ENCODE results near the gene PEX6.
"Not testable (repeated sequence)": the region's sequence is repeated elsewhere in the genome, so short reads cannot be mapped to it uniquely, and the experiment has no call there.

Gene PEX6

DNA sequence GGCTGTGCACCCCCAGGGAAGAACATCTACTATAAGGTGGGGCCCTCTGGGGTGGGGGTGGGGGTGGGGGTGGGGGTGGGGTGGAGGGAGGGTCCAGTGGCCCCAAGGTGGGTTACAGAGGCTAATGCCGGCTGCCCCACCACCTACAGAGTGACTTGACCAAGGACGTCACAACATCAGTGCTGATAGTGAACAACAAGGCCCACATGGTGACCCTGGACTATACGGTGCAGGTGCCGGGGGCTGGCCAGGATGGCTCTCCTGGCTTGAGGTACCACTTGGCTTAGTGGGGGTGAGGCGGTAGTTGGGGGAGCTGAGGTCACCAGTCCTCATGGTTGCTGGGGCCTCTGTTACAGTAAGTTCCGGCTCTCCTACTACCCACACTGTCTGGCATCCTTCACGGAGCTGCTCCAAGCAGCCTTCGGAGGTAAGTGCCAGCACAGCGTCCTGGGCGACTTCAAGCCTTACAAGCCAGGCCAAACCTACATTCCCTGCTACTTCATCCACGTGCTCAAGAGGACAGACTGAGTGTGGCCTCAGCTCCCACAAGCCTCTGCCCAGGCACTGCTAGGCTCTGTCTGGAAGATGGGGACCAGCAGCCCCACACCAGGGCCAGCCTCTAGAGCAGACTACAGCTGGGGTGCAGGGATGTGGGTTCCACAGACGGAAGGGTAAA, 15.7 kb downstream of the PEX6 start:
- Histone ChIP-seq H3K27ac (ENCODE audit: low read length) (no peak overlapping the region), H3K4me1 (ENCODE audit: control insufficient read depth in 1 of 2, insufficient read depth in 2 of 2, low read length in 2 of 2) (peaks cover 4 to 15% of the 10 kb centered on the region in 2 donors), H3K36me3 (ENCODE audit: control insufficient read depth in 1 of 2, insufficient read depth in 2 of 2, low read length in 2 of 2) (peaks cover 13 to 49% of the 10 kb centered on the region in 2 donors), H3K27me3 (ENCODE audit: low read depth, low read length) (no peaks in the 10 kb centered on the region), H3K4me3 (ENCODE audit: low read depth in 1 of 2, low read length in 2 of 2) (no peak overlapping the region), H3K9me3 (ENCODE audit: control insufficient read depth in 1 of 2, low read length in 2 of 2) (no peaks in the 10 kb centered on the region)

DNA sequence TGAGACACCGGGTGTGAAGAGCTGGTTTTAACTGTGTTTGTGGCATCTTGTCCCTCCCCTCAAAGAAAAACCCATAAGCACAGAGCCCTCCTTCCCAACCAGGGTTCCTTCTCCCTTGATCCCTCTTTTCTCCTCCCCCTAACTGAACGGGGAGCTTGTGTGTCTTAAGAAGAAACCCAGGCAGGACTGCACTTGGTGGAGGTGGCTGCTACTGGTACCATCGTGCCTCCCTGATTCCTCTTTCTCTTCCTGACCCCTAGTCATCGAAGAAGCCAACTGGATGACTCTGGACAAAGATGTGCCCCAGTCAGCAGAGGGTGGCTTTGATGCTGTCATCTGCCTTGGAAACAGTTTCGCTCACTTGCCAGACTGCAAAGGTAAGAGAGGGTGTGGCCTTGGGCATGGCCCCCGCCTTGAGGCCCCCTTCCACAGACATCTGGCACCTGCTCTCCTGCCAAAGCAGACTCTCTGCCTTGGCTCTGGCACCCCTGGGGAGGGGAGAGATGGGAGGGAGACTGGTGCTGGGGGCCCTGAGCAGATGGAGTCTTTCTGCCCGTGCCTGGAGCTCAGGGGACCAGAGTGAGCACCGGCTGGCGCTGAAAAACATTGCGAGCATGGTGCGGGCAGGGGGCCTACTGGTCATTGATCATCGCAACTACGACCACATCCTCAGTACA, 16.3 kb downstream of the PEX6 start:
- Histone ChIP-seq H3K27me3 (ENCODE audit: low read depth, low read length) (no peaks in the 10 kb centered on the region), H3K27ac (ENCODE audit: low read length) (no peak overlapping the region), H3K4me3 (ENCODE audit: low read depth in 1 of 2, low read length in 2 of 2) (no peak overlapping the region), H3K9me3 (ENCODE audit: control insufficient read depth in 1 of 2, low read length in 2 of 2) (no peaks in the 10 kb centered on the region), H3K4me1 (ENCODE audit: control insufficient read depth in 1 of 2, insufficient read depth in 2 of 2, low read length in 2 of 2) (peaks cover 4 to 15% of the 10 kb centered on the region in 2 donors), H3K36me3 (ENCODE audit: control insufficient read depth in 1 of 2, insufficient read depth in 2 of 2, low read length in 2 of 2) (peaks cover 13 to 44% of the 10 kb centered on the region in 2 donors)

DNA sequence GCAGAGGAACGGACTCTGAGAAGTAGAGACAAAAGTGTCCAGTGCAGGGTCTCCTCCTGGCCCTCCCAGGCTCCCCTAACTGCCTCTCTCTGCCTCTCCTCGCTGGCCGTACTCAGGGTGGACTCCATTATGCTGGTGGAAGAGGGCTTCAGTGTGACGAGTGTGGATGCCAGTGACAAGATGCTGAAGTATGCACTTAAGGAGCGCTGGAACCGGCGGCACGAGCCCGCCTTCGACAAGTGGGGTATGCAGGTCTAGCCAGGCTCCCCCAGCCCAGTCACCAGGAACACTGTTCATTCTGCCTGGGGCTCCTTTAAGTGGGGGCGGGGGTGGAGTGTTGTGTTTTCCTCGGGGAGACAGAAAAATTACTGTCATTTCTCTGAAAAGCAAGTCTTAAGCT, 16.9 kb downstream of the PEX6 start:
- Histone ChIP-seq H3K27ac (ENCODE audit: low read length) (no peak overlapping the region), H3K4me1 (ENCODE audit: control insufficient read depth in 1 of 2, insufficient read depth in 2 of 2, low read length in 2 of 2) (peaks cover 4 to 15% of the 10 kb centered on the region in 2 donors), H3K9me3 (ENCODE audit: control insufficient read depth in 1 of 2, low read length in 2 of 2) (no peaks in the 10 kb centered on the region), H3K4me3 (ENCODE audit: low read depth in 1 of 2, low read length in 2 of 2) (no peak overlapping the region), H3K36me3 (ENCODE audit: control insufficient read depth in 1 of 2, insufficient read depth in 2 of 2, low read length in 2 of 2) (peaks cover 7 to 39% of the 10 kb centered on the region in 2 donors), H3K27me3 (ENCODE audit: low read depth, low read length) (no peaks in the 10 kb centered on the region)

DNA sequence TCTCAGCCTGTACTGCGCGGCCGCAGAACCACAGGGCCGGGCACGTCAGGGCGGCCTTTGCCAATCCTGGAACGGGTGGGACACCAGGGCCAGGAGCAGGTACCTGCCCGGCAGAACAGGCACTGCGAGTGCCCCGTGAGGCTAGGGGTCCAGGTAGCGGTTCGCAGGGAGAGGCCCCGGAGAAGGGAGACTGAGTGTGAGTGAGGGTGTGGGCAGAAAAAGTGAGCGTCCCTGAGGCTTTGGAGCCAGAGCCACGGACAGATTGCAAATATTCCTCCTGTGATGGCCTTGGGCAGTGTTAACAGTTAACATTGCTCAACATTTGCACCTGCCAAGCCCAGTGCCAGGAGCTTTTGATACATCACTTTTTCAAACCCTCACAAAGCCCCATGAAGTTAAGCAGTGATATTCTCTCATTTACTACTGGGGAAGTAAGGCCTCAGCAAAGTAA, 17.9 kb downstream of the PEX6 start:
- H3K27ac ChIP-seq (ENCODE audit: low read length), result no peak overlapping the region
- H3K9me3 ChIP-seq (ENCODE audit: control insufficient read depth in 1 of 2, low read length in 2 of 2), result no peaks in the 10 kb centered on the region
- no peaks in the 10 kb centered on the region for H3K27me3 ChIP-seq (ENCODE audit: low read depth, low read length)
- peak overlapping the region; percentile 57 to 74 for H3K4me3 ChIP-seq (ENCODE audit: low read depth in 1 of 2, low read length in 2 of 2)
- H3K36me3 ChIP-seq (ENCODE audit: control insufficient read depth in 1 of 2, insufficient read depth in 2 of 2, low read length in 2 of 2), result peaks cover 7 to 30% of the 10 kb centered on the region in 2 donors
- H3K4me1 ChIP-seq (ENCODE audit: control insufficient read depth in 1 of 2, insufficient read depth in 2 of 2, low read length in 2 of 2), result peaks cover 4 to 15% of the 10 kb centered on the region in 2 donors

DNA sequence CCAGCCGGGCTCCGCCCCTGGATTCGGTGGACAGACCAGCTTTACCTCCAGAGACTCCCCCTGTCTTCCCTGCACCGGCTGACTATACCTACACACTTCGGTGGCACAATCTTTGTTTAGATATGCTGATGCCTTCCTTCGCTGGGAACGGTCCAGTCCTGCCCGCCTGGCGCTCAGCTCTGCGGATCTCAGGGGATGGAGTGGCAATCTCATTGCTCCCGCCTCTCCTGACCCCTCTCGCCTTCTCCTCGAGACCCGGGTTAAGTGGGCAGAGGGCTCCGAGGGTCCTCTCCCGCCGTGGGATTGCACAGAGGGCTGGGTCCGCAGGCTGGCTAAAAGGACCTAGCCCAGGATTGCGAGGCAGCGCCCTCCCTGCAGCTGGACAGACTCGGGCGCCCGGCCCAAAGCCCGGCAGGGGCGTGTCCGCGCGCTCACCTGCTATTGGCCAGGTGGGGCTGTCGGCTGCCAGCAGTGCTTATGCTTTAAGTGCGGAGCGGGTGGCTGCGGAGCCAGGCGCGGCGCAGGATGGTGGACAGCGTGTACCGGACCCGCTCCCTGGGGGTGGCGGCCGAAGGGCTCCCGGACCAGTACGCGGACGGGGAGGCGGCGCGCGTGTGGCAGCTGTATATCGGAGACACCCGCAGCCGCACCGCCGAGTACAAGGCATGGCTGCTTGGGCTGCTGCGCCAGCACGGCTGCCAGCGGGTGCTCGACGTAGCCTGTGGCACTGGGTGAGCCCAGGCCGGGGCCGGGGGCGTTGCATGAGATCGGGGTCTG, 18.6 kb downstream of the PEX6 start, which contains the start of gene GNMT:
TSS of gene GNMT (plus strand) at position 512 of the 777 bp plus-strand sequence. CDS start at position 526, 14 bp downstream.
- no peaks in the 10 kb centered on the region for H3K9me3 ChIP-seq (ENCODE audit: control insufficient read depth in 1 of 2, low read length in 2 of 2)
- peak within 1 kb of the TSS; percentile 57 to 74 for H3K4me3 ChIP-seq (ENCODE audit: low read depth in 1 of 2, low read length in 2 of 2)
- H3K27ac ChIP-seq (ENCODE audit: low read length), result no peak within 1 kb of the TSS
- H3K4me1 ChIP-seq (ENCODE audit: control insufficient read depth in 1 of 2, insufficient read depth in 2 of 2, low read length in 2 of 2), result peaks cover 4 to 15% of the 10 kb centered on the region in 2 donors
- H3K27me3 ChIP-seq (ENCODE audit: low read depth, low read length), result no peaks in the 10 kb centered on the region
- H3K36me3 ChIP-seq (ENCODE audit: control insufficient read depth in 1 of 2, insufficient read depth in 2 of 2, low read length in 2 of 2), result peaks cover 7 to 24% of the 10 kb centered on the region in 2 donors

DNA sequence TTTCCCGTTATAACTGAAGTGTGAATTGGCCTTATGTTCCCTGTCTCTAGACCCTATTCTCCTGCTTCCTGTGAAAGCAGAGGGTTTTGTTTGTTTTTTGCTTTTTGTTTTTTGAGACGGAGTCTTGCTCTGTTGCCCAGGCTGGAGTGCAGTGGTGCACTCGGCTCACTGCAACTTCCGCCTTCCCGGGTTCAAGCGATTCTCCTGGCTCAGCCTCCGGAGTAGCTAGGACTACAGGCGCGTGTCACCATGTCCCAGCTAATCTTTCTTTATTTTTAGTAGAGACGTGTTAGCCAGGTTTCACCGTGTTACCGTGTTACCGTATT, 19.1 kb downstream of the PEX6 start:
- no peaks in the 10 kb centered on the region for H3K27me3 ChIP-seq (ENCODE audit: low read depth, low read length)
- peak overlapping the region; percentile 57 to 74 for H3K4me3 ChIP-seq (ENCODE audit: low read depth in 1 of 2, low read length in 2 of 2)
- no peak overlapping the region for H3K27ac ChIP-seq (ENCODE audit: low read length)
- H3K9me3 ChIP-seq (ENCODE audit: control insufficient read depth in 1 of 2, low read length in 2 of 2), result no peaks in the 10 kb centered on the region
- peaks cover 4 to 15% of the 10 kb centered on the region in 2 donors for H3K4me1 ChIP-seq (ENCODE audit: control insufficient read depth in 1 of 2, insufficient read depth in 2 of 2, low read length in 2 of 2)
- H3K36me3 ChIP-seq (ENCODE audit: control insufficient read depth in 1 of 2, insufficient read depth in 2 of 2, low read length in 2 of 2), result peaks cover 5 to 19% of the 10 kb centered on the region in 2 donors

DNA sequence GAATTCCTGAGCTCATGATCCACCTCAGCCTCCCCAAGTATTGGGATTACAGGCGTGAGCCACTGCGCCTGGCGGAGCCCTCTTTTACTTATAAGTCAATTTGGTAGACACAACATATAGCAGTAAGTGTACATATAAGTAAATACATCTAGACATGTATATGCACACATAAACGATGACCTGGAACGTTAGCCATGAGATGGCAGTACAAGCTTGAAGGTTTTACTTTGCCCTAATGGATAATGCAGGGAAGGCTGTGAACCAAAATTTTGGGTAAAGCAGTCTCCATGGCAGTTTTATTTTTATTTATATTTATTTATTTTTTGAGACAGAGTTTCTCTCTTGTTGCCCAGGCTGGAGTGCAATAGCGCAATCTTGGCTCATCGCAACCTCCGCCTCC, 20.9 kb downstream of the PEX6 start:
- peaks cover 0 to 9% of the 10 kb centered on the region in 2 donors for H3K36me3 ChIP-seq (ENCODE audit: control insufficient read depth in 1 of 2, insufficient read depth in 2 of 2, low read length in 2 of 2)
- no peak overlapping the region for H3K27ac ChIP-seq (ENCODE audit: low read length)
- no peaks in the 10 kb centered on the region for H3K9me3 ChIP-seq (ENCODE audit: control insufficient read depth in 1 of 2, low read length in 2 of 2)
- peaks cover 4 to 15% of the 10 kb centered on the region in 2 donors for H3K4me1 ChIP-seq (ENCODE audit: control insufficient read depth in 1 of 2, insufficient read depth in 2 of 2, low read length in 2 of 2)
- no peak overlapping the region for H3K4me3 ChIP-seq (ENCODE audit: low read depth in 1 of 2, low read length in 2 of 2)
- no peaks in the 10 kb centered on the region for H3K27me3 ChIP-seq (ENCODE audit: low read depth, low read length)

DNA sequence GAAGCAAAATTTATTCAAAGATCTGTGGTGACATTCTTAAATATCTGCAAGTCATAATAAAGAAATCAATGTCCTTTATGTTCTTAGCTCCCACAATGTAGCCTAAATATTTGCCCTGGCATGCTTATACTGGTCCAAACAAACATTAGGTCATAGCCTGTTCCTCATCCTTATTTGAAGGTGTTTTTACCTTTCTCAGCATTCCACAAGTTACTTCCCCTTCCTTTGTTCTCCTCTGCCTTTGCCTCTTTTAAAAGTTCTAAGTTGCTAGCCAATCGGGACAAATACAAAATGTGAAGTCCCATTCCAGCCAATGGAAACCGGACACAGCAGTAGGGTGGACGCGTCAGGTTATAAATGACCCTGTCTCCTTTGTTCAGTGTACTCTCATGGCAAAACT, 24.6 kb downstream of the PEX6 start:
- not testable (repeated sequence) for H3K36me3 ChIP-seq (ENCODE audit: control insufficient read depth in 1 of 2, insufficient read depth in 2 of 2, low read length in 2 of 2); H3K4me1 ChIP-seq (ENCODE audit: control insufficient read depth in 1 of 2, insufficient read depth in 2 of 2, low read length in 2 of 2); H3K4me3 ChIP-seq (ENCODE audit: low read depth in 1 of 2, low read length in 2 of 2)

DNA sequence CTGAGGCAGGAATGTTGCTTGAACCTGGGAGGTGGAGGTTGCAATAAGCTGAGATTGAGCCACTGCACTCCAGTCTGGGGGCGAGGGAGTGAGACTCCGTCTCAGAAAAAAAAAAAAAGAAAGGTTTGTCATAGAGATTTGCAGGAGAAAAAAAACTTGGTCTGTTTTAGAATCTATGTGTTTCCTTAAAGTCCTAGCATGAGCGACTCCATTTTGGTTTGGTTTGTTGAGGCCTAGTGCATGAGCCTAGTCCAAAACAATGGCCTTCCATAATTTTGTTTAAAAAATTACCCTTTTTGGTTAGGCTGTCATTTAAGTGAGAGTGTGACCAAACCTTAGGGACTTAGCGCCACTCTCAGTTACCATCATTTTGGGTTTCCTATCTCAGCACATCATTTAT, 26.6 kb downstream of the PEX6 start:
- Histone ChIP-seq H3K4me1 (ENCODE audit: control insufficient read depth in 1 of 2, insufficient read depth in 2 of 2, low read length in 2 of 2) (peaks cover 0 to 7% of the 10 kb centered on the region in 2 donors), H3K9me3 (ENCODE audit: control insufficient read depth in 1 of 2, low read length in 2 of 2) (no peaks in the 10 kb centered on the region), H3K36me3 (ENCODE audit: control insufficient read depth in 1 of 2, insufficient read depth in 2 of 2, low read length in 2 of 2) (no peaks in the 10 kb centered on the region), H3K27me3 (ENCODE audit: low read depth, low read length) (no peaks in the 10 kb centered on the region), H3K27ac (ENCODE audit: low read length) (no peak overlapping the region), H3K4me3 (ENCODE audit: low read depth in 1 of 2, low read length in 2 of 2) (no peak overlapping the region)

More for the DNA sequence above, 24.6 kb downstream of the PEX6 start:
- H3K27me3 ChIP-seq (ENCODE audit: low read depth, low read length); H3K27ac ChIP-seq (ENCODE audit: low read length); H3K9me3 ChIP-seq (ENCODE audit: control insufficient read depth in 1 of 2, low read length in 2 of 2): not testable (repeated sequence)

DNA sequence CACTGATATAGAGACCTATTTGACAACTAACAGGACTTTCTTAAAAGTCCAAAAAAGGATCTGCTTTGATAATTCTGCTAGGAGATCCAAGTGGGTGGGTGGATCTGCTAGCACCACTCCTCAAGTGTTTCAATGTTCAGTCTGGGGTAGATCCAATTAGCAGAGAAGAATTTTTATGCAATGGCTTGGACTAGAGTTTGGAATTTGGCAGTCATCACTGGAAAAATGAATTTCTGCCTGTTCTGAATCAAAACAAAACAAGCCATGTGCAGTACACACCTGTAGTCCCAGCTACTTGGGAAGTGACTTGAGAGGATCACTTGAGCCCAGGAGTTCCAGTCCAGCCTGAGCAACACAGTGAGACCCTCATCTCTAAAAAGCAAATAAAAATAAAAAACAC, 31.0 kb downstream of the PEX6 start:
- Histone ChIP-seq H3K4me1 (ENCODE audit: control insufficient read depth in 1 of 2, insufficient read depth in 2 of 2, low read length in 2 of 2) (peaks cover 0 to 7% of the 10 kb centered on the region in 2 donors), H3K27ac (ENCODE audit: low read length) (no peak overlapping the region), H3K36me3 (ENCODE audit: control insufficient read depth in 1 of 2, insufficient read depth in 2 of 2, low read length in 2 of 2) (peaks cover 0 to 5% of the 10 kb centered on the region in 2 donors), H3K9me3 (ENCODE audit: control insufficient read depth in 1 of 2, low read length in 2 of 2) (no peaks in the 10 kb centered on the region), H3K4me3 (ENCODE audit: low read depth in 1 of 2, low read length in 2 of 2) (no peak overlapping the region), H3K27me3 (ENCODE audit: low read depth, low read length) (no peaks in the 10 kb centered on the region)

DNA sequence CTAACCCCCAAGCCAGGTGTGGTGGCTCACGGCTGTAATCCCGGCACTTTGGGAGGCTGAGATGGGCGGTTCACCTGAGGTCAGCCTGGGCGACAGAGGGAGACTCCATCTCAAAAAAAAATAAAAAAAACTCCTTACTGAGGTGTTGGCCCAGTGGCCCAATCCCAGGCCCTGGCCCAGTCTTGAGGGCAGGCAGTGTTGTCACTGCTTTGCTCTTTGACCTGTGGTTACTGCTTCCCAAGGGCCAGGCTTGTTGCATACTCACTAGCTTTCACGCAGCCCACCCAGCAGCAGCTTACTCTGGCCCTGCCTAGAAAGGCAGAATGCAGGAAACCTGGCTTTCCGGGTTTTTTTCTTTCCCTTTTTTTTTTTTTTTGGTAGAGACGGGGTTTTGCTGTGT, 36.5 kb downstream of the PEX6 start:
- H3K4me1 ChIP-seq (ENCODE audit: control insufficient read depth in 1 of 2, insufficient read depth in 2 of 2, low read length in 2 of 2), result no peaks in the 10 kb centered on the region
- peaks cover 17 to 22% of the 10 kb centered on the region in 2 donors for H3K36me3 ChIP-seq (ENCODE audit: control insufficient read depth in 1 of 2, insufficient read depth in 2 of 2, low read length in 2 of 2)
- H3K27me3 ChIP-seq (ENCODE audit: low read depth, low read length), result no peaks in the 10 kb centered on the region
- H3K4me3 ChIP-seq (ENCODE audit: low read depth in 1 of 2, low read length in 2 of 2), result no peak overlapping the region
- no peaks in the 10 kb centered on the region for H3K9me3 ChIP-seq (ENCODE audit: control insufficient read depth in 1 of 2, low read length in 2 of 2)
- no peak overlapping the region for H3K27ac ChIP-seq (ENCODE audit: low read length)

Data from muscle layer of duodenum (tissue), 2 donors.